LNCaP clone FGC (cell line): Measurements from ENCODE around the gene PSME4.
"Not testable (repeated sequence)": the region's sequence is repeated elsewhere in the genome, so short reads cannot be mapped to it uniquely, and the experiment has no call there.

Experiments
- DNase-seq: peaks from one replicate; pipeline ENCODE4 v3.0.0-alpha.2; 2011; ENCODE audit warnings: low read depth
- H3K4me3 ChIP-seq: 2 replicates; pipeline ENCODE4 v1.5.1; 2011; ENCODE audit warnings: mild to moderate bottlenecking, low read depth, low read length, control low read depth
- CTCF ChIP-seq: IDR thresholded peaks from 2 replicates; pipeline ENCODE4 v1.5.1; 2012; ENCODE audit warnings: mild to moderate bottlenecking; ENCODE audit not compliant: control insufficient read depth, insufficient read depth; ENCODE audit errors: extremely low read depth

The PSME4 gene

GRCh38 chr2:53842891-53843290, 127.9 kb downstream of the PSME4 start:
- DNase-seq, result no peak
- no peak for TF ChIP-seq CTCF
- no peak overlapping the region for H3K4me3 ChIP-seq

GRCh38 chr2:53841651-53842050, 129.1 kb downstream of the PSME4 start:
- not testable (repeated sequence) for H3K4me3 ChIP-seq, DNase-seq

GRCh38 chr2:53840580-53840979, 130.2 kb downstream of the PSME4 start:
- H3K4me3 ChIP-seq, result no peak overlapping the region
- DNase-seq, result no peak
- no peak for TF ChIP-seq CTCF

- not testable (repeated sequence) for H3K4me3 ChIP-seq, DNase-seq
Observed at GRCh38 chr2:53829980-53830290, 140.9 kb downstream of the PSME4 start.

- H3K4me3 ChIP-seq, result no peak overlapping the region
- TF ChIP-seq CTCF, result no peak
- no peak for DNase-seq
Observed at GRCh38 chr2:53829273-53829979, 141.4 kb downstream of the PSME4 start.

GRCh38 chr2:53828331-53828730, 142.5 kb downstream of the PSME4 start:
- no peak overlapping the region for H3K4me3 ChIP-seq
- no peak for TF ChIP-seq CTCF
- no peak for DNase-seq

GRCh38 chr2:53827398-53828175, 143.2 kb downstream of the PSME4 start:
- DNase-seq, result no peak
- TF ChIP-seq CTCF, result no peak
- H3K4me3 ChIP-seq, result no peak overlapping the region
